HG02885 (cell line): ENCODE data around the gene KLHL2.

ENCODE experiments used
- ATAC-seq: cut with Tn5 transposase; IDR thresholded peaks from one replicate; pipeline ENCODE4 v1.9.1; 2021; ENCODE audit warnings: mild to moderate bottlenecking; ENCODE audit not compliant: unreplicated experiment, poor library complexity

KLHL2 gene

DNA sequence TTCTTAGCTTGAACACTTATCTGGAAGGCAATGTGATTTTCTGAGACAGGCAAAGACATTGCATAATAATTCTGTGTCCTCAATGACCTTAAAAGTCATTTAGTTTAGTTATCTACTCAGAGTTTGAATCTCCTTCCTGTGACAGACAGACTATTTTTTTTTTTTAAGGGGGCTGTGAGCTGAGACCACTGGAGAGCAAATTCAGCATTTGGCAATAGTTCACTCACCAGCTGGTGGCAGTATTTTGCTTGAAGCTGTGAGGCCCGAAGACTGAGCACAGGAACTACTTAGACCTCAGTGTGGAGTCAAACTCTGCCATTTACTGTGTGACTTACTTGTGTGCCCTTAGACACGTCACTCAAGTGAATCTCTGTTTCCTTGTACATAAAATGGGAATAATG lies 148.5 kb downstream of the KLHL2 start:
- peak; percentile 66 for ATAC-seq

DNA sequence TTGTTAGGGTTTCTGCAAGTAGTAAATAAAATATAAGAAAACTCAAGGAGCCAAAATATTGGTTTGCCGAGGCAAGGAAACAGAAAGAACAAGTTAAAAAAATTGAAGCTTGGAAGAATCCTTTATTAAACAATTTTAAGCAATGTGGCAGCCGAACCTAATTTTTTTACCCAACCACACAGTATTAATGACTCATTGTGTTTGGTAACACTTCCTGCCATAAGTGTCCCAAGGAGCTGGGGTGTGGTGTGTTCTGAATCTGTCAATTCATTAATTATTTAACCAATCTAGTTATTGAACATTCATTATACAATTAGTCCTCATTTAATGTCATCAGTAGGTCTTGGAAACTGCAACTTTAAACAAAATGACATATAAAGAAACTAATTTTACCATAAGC lies 152.1 kb downstream of the KLHL2 start:
- ATAC-seq, result no peak

DNA sequence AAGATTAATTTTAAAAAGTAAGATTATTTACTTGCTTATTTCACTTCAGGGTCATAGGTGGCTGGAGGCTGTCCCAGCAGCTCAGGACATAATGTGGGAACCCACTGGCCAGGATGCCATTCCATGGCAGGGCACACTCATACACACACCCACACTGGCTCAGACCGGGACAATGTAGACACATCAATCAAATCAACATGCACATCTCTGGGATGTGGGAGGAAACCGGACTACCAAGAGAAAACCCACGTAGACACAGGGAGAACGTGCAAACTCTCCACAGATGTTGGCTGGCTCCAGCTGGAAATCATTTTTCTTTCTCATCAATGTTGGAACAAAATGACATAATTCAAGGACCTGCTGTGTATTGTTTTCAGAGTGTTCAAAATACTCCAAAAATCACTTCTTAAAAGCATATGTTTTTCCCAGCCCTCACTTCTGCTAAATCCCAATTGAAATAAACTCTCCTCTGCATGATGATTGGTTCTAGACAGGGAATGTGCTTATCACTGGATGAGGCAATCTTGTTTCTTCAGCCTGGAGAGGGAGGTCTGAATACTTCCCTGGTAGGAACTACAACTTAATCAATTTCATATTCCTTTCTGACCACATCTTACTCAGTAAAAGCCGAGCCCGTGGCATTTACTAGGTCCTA lies 152.8 kb downstream of the KLHL2 start:
- no peak for ATAC-seq

DNA sequence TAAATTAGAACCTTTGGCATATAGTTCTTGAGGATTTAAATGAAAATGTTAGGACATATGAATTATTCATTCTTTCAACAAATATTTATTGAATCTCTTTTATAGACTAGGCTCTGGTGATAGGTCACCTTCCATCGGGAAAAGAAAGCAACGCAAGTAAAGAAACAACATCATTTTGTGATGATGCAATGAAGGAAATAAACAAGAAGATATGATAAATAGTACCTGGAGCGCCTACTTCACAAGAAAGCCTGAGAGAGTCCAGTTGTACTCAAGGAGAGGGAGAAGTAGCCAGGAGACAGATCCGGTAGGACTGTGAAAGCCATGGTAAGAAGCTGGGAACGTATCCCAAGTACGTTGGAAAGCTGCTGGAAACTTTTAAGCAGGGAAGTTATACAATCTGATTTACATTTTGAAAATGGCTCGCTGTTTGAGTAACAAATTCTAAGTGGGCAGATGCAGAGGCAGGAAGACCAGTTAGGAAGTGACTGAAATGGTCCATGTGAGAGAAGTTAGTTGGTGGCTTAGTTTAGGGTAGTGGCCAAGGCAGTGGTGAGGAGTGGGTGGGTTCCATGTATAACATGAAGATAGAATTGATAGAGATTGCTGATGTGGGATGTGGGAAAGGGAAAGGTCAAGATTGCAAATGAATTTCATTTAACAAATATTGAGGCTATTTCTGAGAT lies 153.8 kb downstream of the KLHL2 start:
- no peak for ATAC-seq

DNA sequence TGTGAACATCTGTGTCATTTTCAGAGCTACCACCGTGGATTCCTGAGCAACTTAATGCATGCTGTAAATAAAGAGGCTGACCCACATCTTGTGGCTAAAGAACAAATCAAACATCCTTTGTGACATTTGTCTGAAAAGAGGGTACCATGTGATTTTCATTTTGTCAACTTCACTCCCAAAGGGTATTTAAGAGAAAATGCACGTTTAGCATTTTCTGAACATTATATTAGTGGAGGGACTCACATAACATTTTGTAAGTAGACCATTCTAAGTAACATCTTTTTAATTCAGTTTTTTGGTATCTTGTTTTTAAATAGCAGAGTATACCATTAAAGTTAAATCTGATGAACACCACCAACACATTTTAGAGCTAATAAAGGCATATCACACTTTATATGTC lies 154.4 kb downstream of the KLHL2 start:
- ATAC-seq, result no peak

DNA sequence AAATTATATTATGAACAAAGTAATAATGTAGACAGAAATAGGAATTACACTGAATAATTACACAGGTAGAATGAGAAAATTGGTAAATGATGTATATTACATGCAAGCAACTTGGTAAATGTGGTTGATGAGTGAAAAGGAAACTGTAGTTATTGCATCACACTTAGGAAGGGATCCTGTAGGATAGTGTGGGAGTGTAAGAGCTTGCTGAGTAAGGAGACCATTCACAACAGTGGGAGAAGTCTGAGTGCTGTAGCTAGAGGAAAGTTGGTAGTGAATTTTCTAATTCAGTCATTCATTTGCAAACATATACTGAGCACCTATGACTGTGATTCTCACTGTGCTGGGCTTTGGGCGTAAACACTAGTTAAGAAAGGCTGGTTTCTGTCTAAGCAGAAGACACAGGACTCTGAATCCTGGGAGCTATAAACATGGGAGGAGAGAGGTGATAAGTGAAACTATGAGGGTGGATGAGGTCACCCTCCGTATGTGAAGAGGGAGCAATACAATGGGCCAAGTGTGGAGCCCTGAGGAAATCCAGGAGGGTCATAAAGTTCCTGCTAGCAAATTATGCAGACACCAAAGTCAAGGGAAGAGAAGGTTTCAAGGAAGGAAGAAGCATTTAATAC lies 157.2 kb downstream of the KLHL2 start:
- ATAC-seq, result no peak

DNA sequence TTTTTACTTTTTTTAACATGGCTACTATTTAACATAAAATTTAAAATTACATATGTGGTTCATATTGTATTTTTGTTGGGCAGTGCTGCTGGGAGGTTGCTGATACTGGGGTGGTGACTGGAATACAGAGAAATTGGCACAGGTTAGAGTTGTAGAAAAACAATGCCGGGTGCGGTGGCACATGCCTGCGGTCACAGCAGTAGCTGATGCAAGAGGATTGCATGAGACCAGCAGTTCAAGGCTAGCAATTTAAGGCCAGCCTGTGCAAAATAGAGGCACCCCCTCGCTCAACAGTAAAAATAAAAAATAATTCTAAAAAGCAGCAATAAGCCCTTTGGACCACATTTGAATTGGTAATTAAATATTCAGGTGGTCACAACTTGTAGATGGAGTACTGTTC lies 159.7 kb downstream of the KLHL2 start:
- ATAC-seq, result no peak

DNA sequence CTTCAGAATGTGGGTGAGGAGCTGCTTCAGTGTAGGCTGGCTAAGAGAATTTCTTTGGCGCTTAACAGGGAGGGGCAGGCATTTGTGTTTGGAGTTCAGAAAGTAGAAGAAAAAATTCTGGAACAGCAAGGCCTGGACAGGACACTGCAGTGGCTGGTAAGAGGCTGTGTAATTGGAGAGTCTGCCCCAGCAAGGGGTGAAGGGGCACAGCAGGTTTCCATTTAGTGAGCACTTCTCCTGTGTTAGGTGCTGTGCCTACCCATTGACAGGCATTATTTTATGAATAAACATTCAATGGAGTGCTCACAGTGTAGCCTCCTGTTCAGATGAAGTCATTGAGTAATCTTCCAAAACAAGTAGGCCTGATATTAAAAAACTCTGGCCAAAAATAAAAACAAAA lies 160.8 kb downstream of the KLHL2 start:
- no peak for ATAC-seq

DNA sequence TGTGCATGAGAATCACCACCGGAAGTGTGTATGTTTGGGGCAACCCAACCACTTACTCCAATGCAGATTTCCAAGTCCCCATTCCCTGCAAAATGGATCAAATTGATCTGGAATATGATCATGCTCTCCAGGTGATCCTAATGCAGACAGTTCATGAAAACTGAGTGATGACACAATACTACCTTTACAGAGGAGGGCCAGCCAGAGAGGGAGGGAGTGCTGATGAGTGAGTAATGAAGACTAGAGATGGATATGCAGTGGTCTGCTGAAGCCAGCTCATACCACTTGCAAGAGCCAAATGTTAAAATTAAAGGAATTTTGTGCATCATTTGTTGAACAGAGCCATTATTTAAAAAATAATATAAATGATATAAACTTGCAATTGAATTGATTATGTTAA lies 161.2 kb downstream of the KLHL2 start:
- ATAC-seq, result no peak

DNA sequence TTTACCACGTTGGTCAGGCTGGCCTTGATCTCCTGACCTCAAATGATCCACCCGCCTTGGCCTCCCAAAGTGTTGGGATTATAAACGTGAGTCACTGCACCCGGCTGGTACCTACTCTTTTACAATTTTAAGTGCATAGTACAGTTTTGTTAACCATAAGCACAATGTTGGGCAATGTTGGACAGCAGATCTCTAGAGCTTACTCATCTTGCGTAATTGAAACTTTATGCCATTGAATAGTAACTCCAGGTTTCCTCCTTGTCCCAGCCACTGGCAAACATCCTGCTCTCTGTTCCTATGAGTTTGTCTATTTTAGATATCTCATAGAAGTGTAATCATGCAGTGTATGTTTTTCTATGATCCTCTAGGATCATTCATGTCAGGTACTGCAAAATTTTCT lies 162.2 kb downstream of the KLHL2 start:
- ATAC-seq, result no peak

DNA sequence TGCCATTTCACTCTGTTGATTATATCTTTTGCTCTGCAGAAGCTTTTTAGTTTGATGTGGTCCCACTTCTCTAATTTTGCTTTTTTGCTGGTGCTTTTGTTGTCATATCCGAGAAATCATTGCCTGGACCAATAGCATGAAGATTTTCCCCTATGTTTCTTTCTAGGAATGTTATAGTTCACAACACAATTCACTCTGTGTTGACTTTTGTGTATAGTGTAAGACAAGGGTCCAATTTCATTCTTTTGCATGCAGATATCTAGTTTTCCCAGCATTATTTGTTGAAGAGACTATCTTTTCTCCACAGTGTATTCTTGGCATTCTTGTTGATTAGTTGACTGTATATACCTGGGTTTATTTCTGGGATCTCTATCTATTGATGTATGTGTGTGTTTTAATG lies 163.2 kb downstream of the KLHL2 start:
- no peak for ATAC-seq
